GM12878 (cell line): ENCODE measurements around the gene MRPS9.

Source experiments
- CHD1 ChIP-seq: IDR thresholded peaks from 2 replicates; pipeline ENCODE4 v1.6.1; 2012; ENCODE audit warnings: low read depth, low read length, improper control_type of control experiment
- CTCF ChIP-seq, 3 experiments: IDR thresholded peaks in 2 of 3; conservative IDR thresholded peaks in 1 of 3; 2 replicates each; pipeline ENCODE4 v1.5.1; 2011; ENCODE audit warnings: low read depth in 3 of 3, low read length in 3 of 3, mild to moderate bottlenecking in 3 of 3, control low read depth in 2 of 3, moderate library complexity in 2 of 3, inconsistent platforms in 1 of 3, mixed read lengths in 1 of 3; ENCODE audit not compliant: control insufficient read depth in 2 of 3, insufficient read depth in 1 of 3; ENCODE audit errors: extremely low read depth in 1 of 3
- NR2C2 ChIP-seq: IDR thresholded peaks from 2 replicates; pipeline ENCODE4 v1.6.1; 2011; ENCODE audit warnings: borderline replicate concordance, low read depth; ENCODE audit not compliant: control insufficient read depth, insufficient read length

- TF ChIP-seq NR2C2 (no peak), CHD1 (no peak), CTCF (IDR thresholded peaks at IDR 0.05 in 2 of 3, conservative IDR thresholded peaks at IDR 0.05 in 1 of 3; ENCODE audit: control insufficient read depth in 2 of 3, extremely low read depth in 1 of 3, insufficient read depth in 1 of 3, low read depth in 3 of 3, low read length in 3 of 3) (no peak)
These were observed 88.1 kb downstream of the MRPS9 start for GRCh38 chr2:105125920-105126319.
